EL (cell line): ENCODE measurements around the gene SPIRE1.
"Not testable (repeated sequence)": the region's sequence is repeated elsewhere in the genome, so short reads cannot be mapped to it uniquely, and the experiment has no call there.

Source experiments
- DNase-seq: peaks from one replicate; pipeline ENCODE4 v3.0.0-alpha.2; 2016

Gene SPIRE1

GRCh38 chr18:12551943-12552878, 105.7 kb downstream of the SPIRE1 start:
- DNase-seq, result peak; percentile 31

GRCh38 chr18:12551466-12551865, 106.4 kb downstream of the SPIRE1 start:
- DNase-seq, result not testable (repeated sequence)

- DNase-seq, result peak; percentile 16
Observed at GRCh38 chr18:12543697-12544096, 114.2 kb downstream of the SPIRE1 start.

GRCh38 chr18:12540751-12541150, 117.2 kb downstream of the SPIRE1 start:
- DNase-seq, result no peak

DNA sequence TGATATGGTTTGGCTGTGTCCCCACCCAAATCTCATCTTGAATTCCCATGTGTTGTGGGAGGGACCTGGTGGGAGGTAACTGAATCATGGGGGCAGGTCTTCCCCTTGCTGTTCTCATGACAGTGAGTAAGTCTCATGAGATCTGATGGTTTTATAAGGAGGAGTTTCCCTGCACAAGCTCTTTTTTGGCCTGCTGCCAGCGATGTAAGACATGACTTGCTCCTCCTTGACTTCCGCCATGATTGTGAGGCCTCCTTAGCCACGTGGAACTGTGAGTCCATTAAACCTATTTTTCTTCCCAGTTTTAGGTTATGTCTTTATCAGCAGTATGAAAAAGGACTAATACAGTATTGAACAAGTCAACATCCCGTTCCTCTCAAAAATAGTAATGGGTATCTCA, 118.7 kb downstream of the SPIRE1 start:
- DNase-seq, result peak; percentile 12

GRCh38 chr18:12534820-12535219, 123.1 kb downstream of the SPIRE1 start:
- DNase-seq, result no peak

GRCh38 chr18:12532661-12533060, 125.2 kb downstream of the SPIRE1 start:
- DNase-seq, result no peak

DNA sequence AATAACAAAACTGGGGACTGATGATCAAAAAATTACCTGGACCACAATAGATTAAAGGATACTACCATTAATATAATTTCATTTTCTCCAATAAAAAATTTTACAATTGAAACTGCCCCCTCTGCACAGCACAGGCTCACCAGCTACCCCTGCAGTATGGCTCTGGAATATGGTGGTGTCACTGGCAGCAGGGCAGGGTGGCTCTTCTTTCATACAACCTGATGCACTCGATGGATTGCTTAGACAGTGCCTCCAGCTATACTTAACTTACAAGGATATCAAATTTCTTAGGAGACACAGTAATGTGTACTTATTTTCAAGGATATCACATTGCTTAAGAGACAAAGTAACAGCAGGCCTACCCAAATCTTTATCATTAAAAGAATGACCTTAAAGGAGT, 126.2 kb downstream of the SPIRE1 start:
- DNase-seq, result no peak

DNA sequence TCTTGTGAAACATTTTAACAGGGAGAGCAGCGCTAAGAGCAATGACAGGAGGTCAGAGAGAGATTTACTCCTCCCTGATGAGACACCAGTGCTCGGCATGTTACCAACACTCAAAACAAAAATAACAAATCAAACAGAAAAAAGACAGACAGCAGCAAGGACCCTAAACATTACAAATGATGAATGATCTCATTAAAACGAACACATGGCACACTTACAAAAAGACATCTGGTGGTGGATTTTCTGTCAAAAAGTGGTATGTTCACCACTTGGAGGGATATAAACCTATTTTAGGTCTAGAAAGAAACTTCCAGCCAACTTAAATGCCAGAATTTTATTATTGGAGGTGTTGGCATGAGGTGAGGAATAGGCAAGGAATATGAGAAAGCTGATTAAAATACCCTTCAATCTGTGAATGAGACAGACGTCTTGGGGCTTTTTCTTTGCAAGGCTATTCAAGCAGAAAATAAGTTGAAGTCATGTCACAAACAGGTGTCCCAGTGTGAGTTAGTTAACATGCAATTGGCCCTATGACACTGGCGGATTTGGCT, 137.4 kb downstream of the SPIRE1 start:
- DNase-seq, result no peak

- DNase-seq, result no peak
Observed at GRCh38 chr18:12518832-12519531, 138.9 kb downstream of the SPIRE1 start.

DNA sequence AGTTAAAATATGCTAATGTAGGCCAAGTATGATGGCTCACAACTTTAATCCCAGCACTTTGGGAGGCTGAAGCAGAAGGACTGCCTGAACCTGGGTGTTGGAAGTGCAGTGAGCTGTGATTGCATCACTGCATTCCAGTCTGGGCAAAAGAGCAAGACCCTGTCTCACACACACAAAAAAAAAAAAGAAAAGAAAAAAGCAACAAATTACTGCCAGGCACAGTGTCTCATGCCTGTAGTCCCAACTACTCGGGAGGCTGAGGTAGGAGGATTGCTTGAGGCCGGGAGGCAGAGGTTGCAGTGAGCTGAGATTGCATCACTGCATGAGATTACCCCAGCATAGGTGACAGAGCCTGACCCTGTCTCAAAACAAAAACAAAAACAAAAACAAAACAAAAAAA, 139.6 kb downstream of the SPIRE1 start:
- peak; percentile 53 for DNase-seq

GRCh38 chr18:12517142-12517825, 140.6 kb downstream of the SPIRE1 start:
- DNase-seq, result no peak

GRCh38 chr18:12516049-12516630, 141.8 kb downstream of the SPIRE1 start:
- DNase-seq, result no peak

DNA sequence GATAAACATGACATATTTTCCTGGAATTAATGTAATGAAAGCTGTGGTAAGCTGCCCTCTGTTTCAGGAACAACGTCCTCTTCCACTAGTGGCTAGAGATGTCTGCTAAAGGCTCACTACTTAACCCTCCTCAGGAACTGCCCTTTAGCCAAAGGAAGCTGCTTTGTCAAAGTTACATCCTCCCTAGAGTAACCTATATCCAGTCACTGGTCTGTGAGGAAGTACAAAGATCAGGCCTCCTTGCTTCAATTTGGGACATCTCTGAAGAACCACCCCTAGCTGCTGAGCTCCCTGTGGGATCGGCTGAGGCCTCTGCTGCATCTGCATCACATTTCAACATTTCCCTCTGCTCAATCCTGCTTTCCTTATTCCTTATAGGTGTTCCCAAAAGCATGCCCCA, 142.4 kb downstream of the SPIRE1 start:
- no peak for DNase-seq

GRCh38 chr18:12507007-12507406, 150.9 kb downstream of the SPIRE1 start:
- DNase-seq, result no peak

- DNase-seq, result no peak
Observed at GRCh38 chr18:12500986-12501385, 156.9 kb downstream of the SPIRE1 start.

GRCh38 chr18:12497839-12498238, 160.1 kb downstream of the SPIRE1 start:
- no peak for DNase-seq

GRCh38 chr18:12497296-12497695, 160.6 kb downstream of the SPIRE1 start:
- no peak for DNase-seq

GRCh38 chr18:12492907-12493306, 165.0 kb downstream of the SPIRE1 start:
- DNase-seq, result no peak

GRCh38 chr18:12491611-12492435, 166.1 kb downstream of the SPIRE1 start:
- DNase-seq, result no peak

- no peak for DNase-seq
Observed at GRCh38 chr18:12485479-12486105, 172.3 kb downstream of the SPIRE1 start.
